Measurements from ENCODE around the gene SLC66A3. TPM values are rescaled to one million over a fixed set of nuclear protein-coding genes. Genes with fewer than 3 reads are reported as not detected.
A peak's percentile ranks its signal among the peaks of the same experiment; 100 is the strongest.

The SLC66A3 gene
- 6.9 TPM for total RNA-seq
- long read RNA-seq, transcript PQLC3-201 (7 exons, 1,830 nt): major isoform, 13 of 18 reads
- long read RNA-seq, partial matches to known transcripts: 0 of 18 reads
- long read RNA-seq, other reads (novel, unspliced or antisense): 3 of 18 reads

- ATAC-seq (ENCODE audit: poor library complexity): peak; percentile 92
- intact Hi-C loops (cut with DNase I): no loop called here
- DNase-seq: peak; percentile 92
Measured at GRCh38 chr2:11155381-11156035, at the start of gene SLC66A3. SLC66A3 (plus strand) TSS chr2:11155467; CDS start chr2:11155547, 80 bp downstream.

GRCh38 chr2:11109002-11109401 is 46.3 kb upstream of the SLC66A3 start:
- intact Hi-C loops (cut with DNase I): no loop called here
- no peak for DNase-seq
- ATAC-seq (ENCODE audit: poor library complexity): no peak

- ATAC-seq (ENCODE audit: poor library complexity) (no peak), DNase-seq (no peak)
- intact Hi-C loops (cut with DNase I): no loop called here
Measured at GRCh38 chr2:11112870-11113428, 42.3 kb upstream of the SLC66A3 start.

- intact Hi-C loops (cut with DNase I): no loop called here
- ATAC-seq (ENCODE audit: poor library complexity) (no peak), DNase-seq (no peak)
Measured at GRCh38 chr2:11117776-11118175, 37.5 kb upstream of the SLC66A3 start.

GRCh38 chr2:11118761-11119160 is 36.5 kb upstream of the SLC66A3 start:
- intact Hi-C loops (cut with DNase I): no loop called here

GRCh38 chr2:11121099-11121822 is 34.0 kb upstream of the SLC66A3 start:
- intact Hi-C loops (cut with DNase I): loop anchor here (10.0 kb wide), 1 partner anchor 226 kb away; no protein-coding TSS in a partner anchor
- no peak for DNase-seq
- ATAC-seq (ENCODE audit: poor library complexity): no peak

More at GRCh38 chr2:11118761-11119160, 36.5 kb upstream of the SLC66A3 start:
- ATAC-seq (ENCODE audit: poor library complexity): no peak
- DNase-seq: no peak

GRCh38 chr2:11121823-11122155 is 33.5 kb upstream of the SLC66A3 start:
- ATAC-seq (ENCODE audit: poor library complexity) (no peak), DNase-seq (no peak)
- intact Hi-C loops (cut with DNase I): loop anchor here (10.0 kb wide), 1 partner anchor 227 kb away; no protein-coding TSS in a partner anchor

- DNase-seq: no peak
- intact Hi-C loops (cut with DNase I): loop anchor here (10.0 kb wide), 1 partner anchor 228 kb away; no protein-coding TSS in a partner anchor
- no peak for ATAC-seq (ENCODE audit: poor library complexity)
Measured at GRCh38 chr2:11122380-11122779, 32.9 kb upstream of the SLC66A3 start.

- DNase-seq (no peak), ATAC-seq (ENCODE audit: poor library complexity) (no peak)
- intact Hi-C loops (cut with DNase I): loop anchor here (10.0 kb wide), 1 partner anchor 228 kb away; no protein-coding TSS in a partner anchor
Measured at GRCh38 chr2:11123001-11123809, 32.1 kb upstream of the SLC66A3 start.

- intact Hi-C loops (cut with DNase I): loop anchor here (2.0 to 10.0 kb wide), 2 partner anchors 229 to 291 kb away; no protein-coding TSS in a partner anchor
- peak; percentile 73 for ATAC-seq (ENCODE audit: poor library complexity)
Measured at GRCh38 chr2:11123856-11124759, 31.2 kb upstream of the SLC66A3 start.

GRCh38 chr2:11124760-11125068 is 30.6 kb upstream of the SLC66A3 start:
- DNase-seq: no peak

More at GRCh38 chr2:11123856-11124759, 31.2 kb upstream of the SLC66A3 start:
- peak; percentile 73 for DNase-seq

GRCh38 chr2:11127761-11128160 is 27.5 kb upstream of the SLC66A3 start:
- intact Hi-C loops (cut with DNase I): loop anchor here (10.0 kb wide), 1 partner anchor 233 kb away; no protein-coding TSS in a partner anchor
- ATAC-seq (ENCODE audit: poor library complexity) (no peak), DNase-seq (no peak)

More at GRCh38 chr2:11124760-11125068, 30.6 kb upstream of the SLC66A3 start:
- intact Hi-C loops (cut with DNase I): loop anchor here (2.0 to 10.0 kb wide), 2 partner anchors 230 to 292 kb away; no protein-coding TSS in a partner anchor
- no peak for ATAC-seq (ENCODE audit: poor library complexity)

- ATAC-seq (ENCODE audit: poor library complexity) (no peak), DNase-seq (no peak)
- intact Hi-C loops (cut with DNase I): loop anchor here (10.0 kb wide), 1 partner anchor 234 kb away; no protein-coding TSS in a partner anchor
Measured at GRCh38 chr2:11128243-11128951, 26.9 kb upstream of the SLC66A3 start.

GRCh38 chr2:11129598-11130449 is 25.4 kb upstream of the SLC66A3 start:
- ATAC-seq (ENCODE audit: poor library complexity): peak; percentile 24
- intact Hi-C loops (cut with DNase I): loop anchor here (10.0 kb wide), 3 partner anchors 55 to 295 kb away; no protein-coding TSS in a partner anchor
- peak; percentile 65 for DNase-seq

GRCh38 chr2:11131166-11131920 is 23.9 kb upstream of the SLC66A3 start:
- ATAC-seq (ENCODE audit: poor library complexity) (no peak), DNase-seq (no peak)
- intact Hi-C loops (cut with DNase I): loop anchor here (10.0 kb wide), 2 partner anchors 53 to 293 kb away; no protein-coding TSS in a partner anchor

All from Right ventricle myocardium superior (tissue), 1 donor.